ENCODE results near the gene TXLNG. TPM values are rescaled to one million over a fixed set of nuclear protein-coding genes. Genes with fewer than 3 reads are reported as not detected.

Gene TXLNG
- polyA plus RNA-seq, 1 of the 3 experiments (the other 2 are of a cell fraction) = 12.1 TPM

GRCh38 chrX:16862829-16863228, 76.6 kb downstream of the TXLNG start:
- no peaks in the 10 kb centered on the region for H3K9me3 ChIP-seq
- H4K20me1 ChIP-seq (ENCODE audit: insufficient read depth) = peaks cover 79% of the 10 kb centered on the region
- H2AFZ ChIP-seq (ENCODE audit: low read depth) = no peak overlapping the region
- H3K79me2 ChIP-seq (ENCODE audit: insufficient read depth) = peaks cover 100% of the 10 kb centered on the region
- ChIA-PET POLR2A (no interaction called here), CTCF (no interaction called here)
- H3F3A ChIP-seq (replicated peaks; ENCODE audit: insufficient read depth) = peaks cover 10% of the 10 kb centered on the region
- no peaks in the 10 kb centered on the region for H3K27me3 ChIP-seq (ENCODE audit: insufficient read depth)
- H3K9ac ChIP-seq = no peak overlapping the region
- H3K27ac ChIP-seq (ENCODE audit: low read depth in 2 of 2, low read length in 1 of 2) = no peak overlapping the region
- TF ChIP-seq NFIC (IDR thresholded peaks at IDR 0.05; ENCODE audit: borderline replicate concordance) (no peak), ZBTB33 (IDR thresholded peaks at IDR 0.05; ENCODE audit: borderline replicate concordance, low read depth) (no peak), TAF1 (IDR thresholded peaks at IDR 0.05; ENCODE audit: borderline replicate concordance, low read depth, low read length) (no peak), SIN3A (IDR thresholded peaks at IDR 0.05; ENCODE audit: borderline replicate concordance, low read depth, low read length) (no peak)
- peaks cover 41 to 61% of the 10 kb centered on the region in 2 experiments for H3K36me3 ChIP-seq (replicated peaks in 1 of 2; ENCODE audit: control insufficient read depth in 1 of 2, insufficient read depth in 2 of 2, low read length in 1 of 2)
- H3K9me2 ChIP-seq = no peaks in the 10 kb centered on the region
- 91% methylated on average over 2 of the region's 2 CpGs for WGBS (ENCODE audit: low lambda C conversion rate)
- no peak for DNase-seq
- no peak overlapping the region for H3K4me2 ChIP-seq
- H3K4me3 ChIP-seq (ENCODE audit: low read depth in 2 of 2, low read length in 1 of 2) = no peak overlapping the region
- H3K4me1 ChIP-seq (ENCODE audit: control insufficient read depth in 1 of 2, insufficient read depth in 2 of 2, low read depth in 1 of 2, low read length in 1 of 2) = no peaks in the 10 kb centered on the region

GRCh38 chrX:16867947-16868346, 81.7 kb downstream of the TXLNG start:
- DNase-seq = no peak
- peaks cover 8 to 33% of the 10 kb centered on the region in 2 experiments for H3K36me3 ChIP-seq (replicated peaks in 1 of 2; ENCODE audit: control insufficient read depth in 1 of 2, insufficient read depth in 2 of 2, low read length in 1 of 2)
- ChIA-PET CTCF (interaction anchor here (1.0 to 3.5 kb wide), 6 partner anchors 13 to 179 kb away, joined by 3 to 10 read pairs (median 7); no protein-coding TSS in a partner anchor), POLR2A (no interaction called here)
- peaks cover 7 to 11% of the 10 kb centered on the region in 2 experiments; a peak in 3 of 4 replicates for H3K4me1 ChIP-seq (ENCODE audit: control insufficient read depth in 1 of 2, insufficient read depth in 2 of 2, low read depth in 1 of 2, low read length in 1 of 2)
- peak overlapping the region; percentile 79; the same call in 1 of the 2 replicates for H3K9ac ChIP-seq
- H3K27me3 ChIP-seq (ENCODE audit: insufficient read depth) = peaks cover 2% of the 10 kb centered on the region; the same call in 1 of the 2 replicates
- no peaks in the 10 kb centered on the region for H3K9me3 ChIP-seq
- no peak overlapping the region for H3K27ac ChIP-seq (ENCODE audit: low read depth in 2 of 2, low read length in 1 of 2)
- H3K4me3 ChIP-seq (ENCODE audit: low read depth in 2 of 2, low read length in 1 of 2) = peak overlapping the region; percentile 82 to 88; a peak in 2 of 4 replicates
- H4K20me1 ChIP-seq (ENCODE audit: insufficient read depth) = peaks cover 61% of the 10 kb centered on the region
- peak overlapping the region; percentile 85 for H3K4me2 ChIP-seq
- 97% methylated on average over 6 of the region's 6 CpGs for WGBS (ENCODE audit: low lambda C conversion rate)
- peaks cover 67% of the 10 kb centered on the region for H3K79me2 ChIP-seq (ENCODE audit: insufficient read depth)
- TF ChIP-seq TAF1 (IDR thresholded peaks at IDR 0.05; ENCODE audit: borderline replicate concordance, low read depth, low read length) (no peak), FOXM1 (IDR thresholded peaks at IDR 0.05; ENCODE audit: low read depth) (no peak), ZBTB33 (IDR thresholded peaks at IDR 0.05; ENCODE audit: borderline replicate concordance, low read depth) (no peak), SIN3A (IDR thresholded peaks at IDR 0.05; ENCODE audit: borderline replicate concordance, low read depth, low read length) (no peak), GATA2 (CRISPR knock-in tag; IDR thresholded peaks at IDR 0.05) (no peak), NRF1 (IDR thresholded peaks at IDR 0.05; ENCODE audit: low read depth, low read length) (no peak), FOSL2 (IDR thresholded peaks at IDR 0.05; ENCODE audit: borderline replicate concordance, low read depth) (no peak), FOXJ3 (CRISPR knock-in tag; IDR thresholded peaks at IDR 0.05) (no peak), GABPA (IDR thresholded peaks at IDR 0.05; ENCODE audit: low read depth) (no peak), RFX5 (IDR thresholded peaks at IDR 0.05; ENCODE audit: low read length) (no peak), ELF1 (IDR thresholded peaks at IDR 0.05) (no peak), NFIC (IDR thresholded peaks at IDR 0.05; ENCODE audit: borderline replicate concordance) (no peak), EP300 (IDR thresholded peaks at IDR 0.05; ENCODE audit: borderline replicate concordance in 1 of 2, low read depth in 1 of 2, low read length in 1 of 2) (no peak), POLR2AphosphoS5 (IDR thresholded peaks at IDR 0.05; ENCODE audit: low read depth, low read length) (no peak), USF2 (IDR thresholded peaks at IDR 0.05; ENCODE audit: borderline replicate concordance, low read depth, low read length) (no peak), TCF12 (IDR thresholded peaks at IDR 0.05) (no peak), MEF2A (IDR thresholded peaks at IDR 0.05; ENCODE audit: borderline replicate concordance, low read depth) (no peak), MXI1 (IDR thresholded peaks at IDR 0.05; ENCODE audit: low read depth, low read length) (no peak), SMC3 (IDR thresholded peaks at IDR 0.05; ENCODE audit: low read depth, low read length) (no peak), USF1 (IDR thresholded peaks at IDR 0.05; ENCODE audit: borderline replicate concordance, low read depth) (no peak)
- H3K9me2 ChIP-seq = no peaks in the 10 kb centered on the region
- H2AFZ ChIP-seq (ENCODE audit: low read depth) = no peak overlapping the region
- peaks cover 6% of the 10 kb centered on the region for H3F3A ChIP-seq (replicated peaks; ENCODE audit: insufficient read depth)
